ENCODE measurements around the gene GATB. TPM values are rescaled to one million over a fixed set of nuclear protein-coding genes. Genes with fewer than 3 reads are reported as not detected.

GATB gene
- total RNA-seq, 1 donor from 2014 or later = 22.9 TPM

GRCh38 chr4:151677193-151677592 lies 83.6 kb downstream of the GATB start:
- no peak overlapping the region for H3K27ac Mint-ChIP-seq
- no peaks in the 10 kb centered on the region for H3K9me3 Mint-ChIP-seq
- intact Hi-C loops (cut with micrococcal nuclease) = no loop called here
- no peaks in the 10 kb centered on the region for H3K27me3 Mint-ChIP-seq
- POLR2A ChIA-PET = no interaction called here
- no peaks in the 10 kb centered on the region for H3K4me1 Mint-ChIP-seq
- CTCF ChIA-PET = no interaction called here
- ATAC-seq (ENCODE audit: low read depth) = no peak
- TF ChIP-seq CTCF (IDR thresholded peaks at IDR 0.05) = no peak
- no peak overlapping the region for H3K4me3 Mint-ChIP-seq
- peaks cover 29% of the 10 kb centered on the region for H3K36me3 Mint-ChIP-seq (ENCODE audit: low read depth)
- no peak for DNase-seq

DNA sequence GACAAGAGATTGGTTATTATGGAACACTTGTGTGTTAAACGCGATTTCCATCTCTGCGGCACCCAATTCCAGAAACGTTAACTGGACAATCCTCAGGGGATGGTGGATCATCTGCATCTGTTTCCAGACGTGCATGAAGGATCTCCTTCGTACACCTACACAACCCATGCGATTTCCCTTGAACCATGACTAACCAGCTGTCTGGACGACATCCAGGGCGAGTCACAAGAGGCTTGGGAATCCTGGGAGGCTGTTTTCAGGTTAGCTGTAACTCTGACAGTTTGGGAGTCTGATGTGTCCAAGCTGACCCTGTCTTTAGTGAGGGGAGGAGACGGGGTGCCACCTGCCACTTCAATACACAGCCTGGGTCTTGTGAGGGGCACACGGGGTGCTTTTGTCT lies 84.5 kb downstream of the GATB start:
- H3K9me3 Mint-ChIP-seq = no peaks in the 10 kb centered on the region
- H3K4me1 Mint-ChIP-seq = no peaks in the 10 kb centered on the region
- intact Hi-C loops (cut with micrococcal nuclease) = no loop called here
- TF ChIP-seq CTCF (IDR thresholded peaks at IDR 0.05) = no peak
- H3K36me3 Mint-ChIP-seq (ENCODE audit: low read depth) = peaks cover 27% of the 10 kb centered on the region
- ChIA-PET POLR2A (no interaction called here), CTCF (no interaction called here)
- no peak overlapping the region for H3K27ac Mint-ChIP-seq
- ATAC-seq (ENCODE audit: low read depth) = no peak
- no peak overlapping the region for H3K4me3 Mint-ChIP-seq
- no peak for DNase-seq
- no peaks in the 10 kb centered on the region for H3K27me3 Mint-ChIP-seq

GRCh38 chr4:151675411-151675971 lies 85.3 kb downstream of the GATB start:
- Mint-ChIP-seq H3K36me3 (ENCODE audit: low read depth) (peaks cover 26% of the 10 kb centered on the region), H3K4me3 (no peak overlapping the region), H3K27ac (no peak overlapping the region), H3K9me3 (no peaks in the 10 kb centered on the region), H3K27me3 (no peaks in the 10 kb centered on the region), H3K4me1 (no peaks in the 10 kb centered on the region)
- DNase-seq (no peak), ATAC-seq (ENCODE audit: low read depth) (no peak)
- TF ChIP-seq CTCF (IDR thresholded peaks at IDR 0.05) = no peak
- ChIA-PET POLR2A (no interaction called here), CTCF (no interaction called here)
- intact Hi-C loops (cut with micrococcal nuclease) = no loop called here

GRCh38 chr4:151674804-151675391 lies 85.9 kb downstream of the GATB start:
- DNase-seq (no peak), ATAC-seq (ENCODE audit: low read depth) (no peak)
- TF ChIP-seq CTCF (IDR thresholded peaks at IDR 0.05) = no peak
- Mint-ChIP-seq H3K4me1 (no peaks in the 10 kb centered on the region), H3K27me3 (no peaks in the 10 kb centered on the region), H3K9me3 (no peaks in the 10 kb centered on the region), H3K27ac (no peak overlapping the region), H3K36me3 (ENCODE audit: low read depth) (peaks cover 26% of the 10 kb centered on the region), H3K4me3 (no peak overlapping the region)
- ChIA-PET POLR2A (no interaction called here), CTCF (no interaction called here)
- intact Hi-C loops (cut with micrococcal nuclease) = no loop called here

- ChIA-PET CTCF (no interaction called here), POLR2A (no interaction called here)
- no peak for ATAC-seq (ENCODE audit: low read depth)
- Mint-ChIP-seq H3K36me3 (ENCODE audit: low read depth) (peaks cover 19% of the 10 kb centered on the region), H3K4me1 (no peaks in the 10 kb centered on the region), H3K4me3 (no peak overlapping the region), H3K9me3 (no peaks in the 10 kb centered on the region), H3K27me3 (no peaks in the 10 kb centered on the region), H3K27ac (no peak overlapping the region)
- DNase-seq = no peak
- intact Hi-C loops (cut with micrococcal nuclease) = no loop called here
- TF ChIP-seq CTCF (IDR thresholded peaks at IDR 0.05) = no peak
Observed at GRCh38 chr4:151673908-151674520, 86.8 kb downstream of the GATB start.

All from activated B cell treated with CpG ODN at 0.5 μM for 24 hours (primary cell).